Measurements from ENCODE around the gene SLC44A3. TPM values are rescaled to one million over a fixed set of nuclear protein-coding genes. Genes with fewer than 3 reads are reported as not detected.

Gene SLC44A3
- total RNA-seq, 6 donors from 2014 or later: 6.3 to 24.2 (median 17.8) TPM

GRCh38 chr1:94856868-94857267 lies 36.7 kb downstream of the SLC44A3 start:
- 89 to 91% methylated on average over 3 of the region's 3 CpGs for WGBS, 2 donors
- TF ChIP-seq POLR2AphosphoS5 (IDR thresholded peaks at IDR 0.05): no peak
- TF ChIP-seq CTCF (IDR thresholded peaks at IDR 0.05): no peak
- TF ChIP-seq EP300 (IDR thresholded peaks at IDR 0.05): no peak
- TF ChIP-seq POLR2A (IDR thresholded peaks at IDR 0.05): no peak
- Histone ChIP-seq H3K4me1 (peaks cover 6 to 19% (median 14%) of the 10 kb centered on the region in 4 donors), H3K27ac (no peak overlapping the region), H3K27me3 (no peaks in the 10 kb centered on the region), H3K36me3 (no peaks in the 10 kb centered on the region), H3K9me3 (no peaks in the 10 kb centered on the region), H3K4me3 (no peak overlapping the region)
- ATAC-seq (ENCODE audit: low FRiP score in 2 of 2) (no peak), DNase-seq (no peak)

- Histone ChIP-seq H3K4me3 (no peak overlapping the region), H3K27ac (no peak overlapping the region), H3K9me3 (no peaks in the 10 kb centered on the region), H3K4me1 (peaks cover 13 to 30% (median 22%) of the 10 kb centered on the region in 4 donors), H3K36me3 (no peaks in the 10 kb centered on the region), H3K27me3 (no peaks in the 10 kb centered on the region)
- WGBS, 2 donors: 48 to 66% methylated on average over 2 of the region's 2 CpGs
- DNase-seq (peak in 1 of 2 donors; percentile 73), ATAC-seq (ENCODE audit: low FRiP score in 2 of 2) (no peak)
- TF ChIP-seq POLR2A (IDR thresholded peaks at IDR 0.05): no peak
- TF ChIP-seq CTCF (IDR thresholded peaks at IDR 0.05): no peak
- TF ChIP-seq POLR2AphosphoS5 (IDR thresholded peaks at IDR 0.05): no peak
- TF ChIP-seq EP300 (IDR thresholded peaks at IDR 0.05): no peak
Measured at GRCh38 chr1:94858276-94858675, 38.1 kb downstream of the SLC44A3 start.

GRCh38 chr1:94859174-94859573 lies 39.0 kb downstream of the SLC44A3 start:
- no peak overlapping the region for H3K27ac ChIP-seq
- H3K4me3 ChIP-seq: no peak overlapping the region
- no peaks in the 10 kb centered on the region for H3K36me3 ChIP-seq
- no peak for DNase-seq
- H3K27me3 ChIP-seq: no peaks in the 10 kb centered on the region
- H3K4me1 ChIP-seq: peaks cover 20 to 31% (median 30%) of the 10 kb centered on the region in 4 donors
- H3K9me3 ChIP-seq: no peaks in the 10 kb centered on the region
- TF ChIP-seq EP300 (IDR thresholded peaks at IDR 0.05): no peak
- TF ChIP-seq POLR2A (IDR thresholded peaks at IDR 0.05): no peak
- TF ChIP-seq POLR2AphosphoS5 (IDR thresholded peaks at IDR 0.05): no peak
- no peak for TF ChIP-seq CTCF (IDR thresholded peaks at IDR 0.05)
- no peak for ATAC-seq (ENCODE audit: low FRiP score in 2 of 2)
- WGBS, 2 donors: 71 to 72% methylated on average over 2 of the region's 2 CpGs

- peaks cover 23 to 32% (median 29%) of the 10 kb centered on the region in 4 donors for H3K4me1 ChIP-seq
- no peaks in the 10 kb centered on the region for H3K27me3 ChIP-seq
- TF ChIP-seq CTCF (IDR thresholded peaks at IDR 0.05): no peak
- H3K9me3 ChIP-seq: no peaks in the 10 kb centered on the region
- no peak overlapping the region for H3K4me3 ChIP-seq
- peak overlapping the region; percentile 78 to 83 (median 82) for H3K27ac ChIP-seq
- ATAC-seq (ENCODE audit: low FRiP score in 2 of 2) (no peak), DNase-seq (no peak)
- no peaks in the 10 kb centered on the region for H3K36me3 ChIP-seq
- WGBS, 2 donors: 83 to 98% methylated on average over 2 of the region's 2 CpGs
Measured at GRCh38 chr1:94862718-94863117, 42.6 kb downstream of the SLC44A3 start.

- H3K27ac ChIP-seq: peak overlapping the region; percentile 78 to 83 (median 82)
- DNase-seq: no peak
- peaks cover 23 to 32% (median 29%) of the 10 kb centered on the region in 4 donors for H3K4me1 ChIP-seq
- H3K9me3 ChIP-seq: no peaks in the 10 kb centered on the region
- 1 to 5% methylated on average over 2 of the region's 2 CpGs for WGBS, 2 donors
- TF ChIP-seq CTCF (IDR thresholded peaks at IDR 0.05): no peak
- TF ChIP-seq EP300 (IDR thresholded peaks at IDR 0.05): peak in 1 of 4 donors; percentile 22
- TF ChIP-seq POLR2AphosphoS5 (IDR thresholded peaks at IDR 0.05): peak in 1 of 2 donors; percentile 22
- TF ChIP-seq POLR2A (IDR thresholded peaks at IDR 0.05): no peak
- ATAC-seq (ENCODE audit: low FRiP score in 2 of 2): peak in 1 of 2 donors; percentile 82
- no peaks in the 10 kb centered on the region for H3K27me3 ChIP-seq
- no peaks in the 10 kb centered on the region for H3K36me3 ChIP-seq
- no peak overlapping the region for H3K4me3 ChIP-seq
Measured at GRCh38 chr1:94863297-94863911, 43.2 kb downstream of the SLC44A3 start.

Measured in upper lobe of left lung (tissue), 6 donors.